Left hindlimb (tissue), 1 donor: ENCODE results near the gene GART.
"Not testable (repeated sequence)": the region's sequence is repeated elsewhere in the genome, so short reads cannot be mapped to it uniquely, and the experiment has no call there.

ENCODE experiments used
- DNase-seq: peaks from one replicate; pipeline ENCODE4 v3.0.0-alpha.2; 2018

The GART gene

DNA sequence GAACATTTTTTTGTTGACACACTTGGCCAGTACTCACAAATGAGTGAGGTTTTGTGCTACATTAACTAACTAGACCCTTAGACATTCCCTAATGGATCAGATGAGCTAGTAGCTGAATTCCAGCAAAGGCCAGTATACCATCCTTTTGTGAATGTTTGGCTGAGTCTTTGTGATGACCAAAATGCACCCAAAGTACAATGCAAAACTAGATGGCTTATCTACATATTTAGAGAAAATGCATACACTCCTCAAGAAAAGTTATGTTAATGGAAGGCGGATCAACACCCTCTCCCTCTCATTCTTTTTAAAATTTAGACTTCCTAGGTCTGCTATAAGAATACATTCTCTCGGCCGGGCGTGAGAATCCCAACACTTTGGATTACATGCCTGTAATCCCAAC lies 30.3 kb downstream of the GART start:
- DNase-seq: no peak

DNA sequence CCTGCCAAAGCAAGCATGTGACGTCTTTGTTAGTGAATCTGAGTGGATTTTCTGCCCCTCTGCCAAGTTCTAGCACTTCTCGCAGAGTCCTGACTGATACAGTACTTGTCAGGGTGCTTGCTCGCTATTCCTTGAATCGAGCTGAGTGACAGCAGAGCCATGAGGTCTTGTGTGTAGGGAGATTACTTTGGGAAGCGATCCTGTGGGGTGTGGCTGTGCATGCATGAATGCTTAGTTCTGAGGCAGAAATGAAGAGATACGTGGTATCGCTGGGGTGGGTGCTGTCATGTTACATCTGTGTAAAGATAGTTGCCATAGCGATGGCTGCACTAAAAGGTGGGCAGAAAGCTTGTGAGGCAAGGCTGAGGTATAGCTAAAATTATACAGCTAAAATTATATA lies 31.1 kb downstream of the GART start:
- DNase-seq: no peak

DNA sequence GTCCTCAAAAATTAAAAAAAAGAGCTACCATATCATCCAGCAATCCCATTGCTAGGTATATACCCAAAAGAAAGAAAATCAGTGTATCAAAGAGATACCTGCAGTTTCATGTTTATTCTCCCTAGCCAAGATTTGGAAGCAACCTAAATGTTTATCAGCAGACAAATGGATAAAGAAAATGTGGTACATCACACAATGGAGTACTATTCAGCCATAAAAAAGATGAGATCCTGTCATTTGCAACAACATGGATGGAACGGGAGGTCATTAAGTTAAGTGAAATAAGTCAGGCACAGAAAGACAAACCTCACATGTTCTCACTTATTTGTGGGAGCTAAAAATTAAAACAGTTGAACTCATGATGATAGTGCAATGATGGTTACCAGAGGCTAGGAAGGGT lies 34.9 kb downstream of the GART start:
- not testable (repeated sequence) for DNase-seq

DNA sequence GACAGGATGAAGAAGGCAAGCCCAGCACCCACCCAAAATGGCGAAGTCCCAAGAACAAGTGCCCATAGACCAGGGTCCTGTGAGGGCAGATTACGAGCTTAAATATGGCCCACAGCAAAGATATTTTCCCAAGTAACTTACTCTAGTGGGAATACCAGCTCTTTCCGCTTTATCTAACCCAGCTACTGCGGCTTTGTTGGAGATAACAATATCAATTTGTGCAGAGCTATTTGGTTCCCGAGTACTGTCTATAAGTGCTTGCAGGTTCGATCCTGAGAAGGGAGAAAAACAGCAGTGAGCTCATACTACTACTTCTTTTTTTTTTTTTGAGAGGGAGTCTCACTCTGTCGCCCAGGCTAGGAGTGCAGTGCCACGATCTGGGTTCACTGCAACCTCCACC lies 36.1 kb downstream of the GART start:
- no peak for DNase-seq

DNA sequence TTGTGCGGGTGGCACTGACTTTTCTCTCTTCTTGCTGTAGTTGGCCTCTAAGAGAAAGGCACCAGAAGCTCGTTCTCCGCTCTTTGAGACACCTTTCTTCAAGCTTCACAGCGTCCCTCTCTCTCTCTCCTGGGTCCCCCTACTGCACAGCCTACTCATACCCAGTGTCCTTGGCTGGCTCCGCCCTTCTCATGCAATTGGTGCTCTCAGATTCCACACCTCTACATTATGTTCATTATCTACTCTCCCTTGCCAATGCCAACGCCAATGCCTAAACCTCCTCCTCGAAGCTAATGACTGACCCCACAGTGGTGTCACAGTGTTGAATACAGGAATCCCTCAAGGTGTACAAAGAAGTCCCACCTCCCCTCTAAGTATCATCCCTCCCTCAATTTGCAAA lies 45.6 kb downstream of the GART start:
- no peak for DNase-seq

DNA sequence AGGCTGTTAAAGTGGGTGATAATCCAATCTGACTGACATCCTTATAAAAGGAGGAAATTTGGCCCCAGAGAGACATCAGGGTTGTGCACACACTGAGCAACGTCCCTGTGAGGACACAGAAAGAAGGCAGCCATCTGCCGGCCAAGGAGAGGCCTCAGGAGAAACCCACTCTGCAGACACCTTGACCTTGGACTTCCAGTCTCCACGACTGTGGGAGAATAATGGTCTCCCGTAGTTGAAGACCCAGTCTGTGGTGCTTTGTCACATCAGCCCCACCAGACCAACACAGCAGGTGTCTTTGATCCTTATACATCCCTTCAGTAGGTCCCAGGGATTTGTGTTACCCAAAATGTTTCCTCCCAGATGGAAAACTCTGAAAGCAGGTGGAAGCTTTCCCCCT lies 46.2 kb downstream of the GART start:
- DNase-seq: no peak

DNA sequence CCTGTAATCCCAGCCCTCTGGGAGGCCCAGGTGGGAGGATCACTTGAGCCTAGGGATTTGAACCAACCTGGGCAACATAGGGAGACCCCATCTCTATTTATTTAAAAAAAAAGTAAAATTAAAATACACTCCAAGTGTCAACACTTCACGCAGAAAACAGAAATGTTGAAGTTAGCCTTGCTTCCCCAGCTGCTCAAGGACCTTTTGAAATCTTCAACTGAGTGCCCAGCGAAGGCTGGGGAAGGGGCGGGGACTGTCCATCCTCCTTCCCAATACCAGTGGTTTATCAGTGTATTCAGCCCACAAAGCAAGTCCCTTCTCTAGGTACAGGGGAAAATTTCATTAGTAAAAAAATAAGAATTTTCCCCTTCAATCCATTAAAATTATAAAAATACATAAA lies 48.2 kb downstream of the GART start:
- no peak for DNase-seq

DNA sequence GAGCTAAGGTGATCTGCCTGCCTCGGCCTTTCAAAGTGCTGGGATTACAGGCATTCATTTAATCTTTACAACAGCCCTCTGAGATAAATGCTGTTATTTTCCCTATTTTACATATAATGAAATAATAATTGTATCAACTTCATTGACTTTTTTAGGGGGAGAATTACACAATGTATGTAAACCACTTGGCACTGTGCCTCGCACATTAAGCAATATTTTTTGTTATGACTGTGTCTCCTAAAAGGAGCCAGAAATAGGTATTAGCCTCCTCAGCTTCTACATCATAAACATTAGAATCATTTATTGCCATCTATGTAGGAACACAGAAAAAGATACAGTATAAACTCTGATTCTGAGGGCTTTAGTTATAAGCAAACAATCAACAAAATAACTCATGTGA lies 49.3 kb downstream of the GART start:
- DNase-seq: no peak

DNA sequence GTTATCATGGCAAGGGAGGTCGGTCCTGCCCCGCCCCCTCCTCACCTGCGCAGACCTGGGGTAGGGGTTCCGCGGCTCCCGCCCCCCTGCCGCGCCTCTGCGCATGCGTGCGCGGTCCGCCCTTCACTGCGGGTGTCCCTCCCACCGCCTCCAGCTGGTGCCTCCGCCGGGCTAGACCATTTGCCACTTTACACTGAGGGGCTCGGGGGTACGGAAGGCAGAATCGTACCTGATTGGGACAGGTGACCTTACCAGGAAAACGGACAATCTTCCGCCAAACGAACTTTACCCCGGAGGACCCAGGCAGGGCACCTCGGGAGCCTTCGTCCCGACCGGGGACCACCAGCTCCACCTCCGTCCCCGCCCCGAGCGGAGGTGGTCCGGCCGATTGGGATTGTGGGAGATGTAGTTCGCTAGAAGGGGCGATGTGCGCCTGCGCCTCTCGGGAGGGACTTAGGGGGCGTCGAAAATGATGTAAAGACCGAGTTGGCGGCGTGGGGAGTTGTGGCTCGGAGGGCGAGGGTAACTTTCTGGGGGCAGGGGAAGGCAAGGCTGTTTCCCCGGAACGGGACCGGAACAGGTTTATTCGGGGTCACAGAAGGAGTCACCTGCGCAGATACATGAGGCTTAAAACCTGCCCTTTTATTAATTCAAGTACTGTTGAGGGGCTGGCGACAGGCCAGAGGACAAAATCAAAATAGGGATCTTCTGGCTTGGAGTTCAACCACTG lies 50.4 kb downstream of the GART start, which contains the start of gene DNAJC28:
TSS of gene DNAJC28 (minus strand) at position 344 of the 730 bp plus-strand sequence. CDS start 2,323 bp downstream, outside the sequence.
- peak; percentile 96 for DNase-seq

DNA sequence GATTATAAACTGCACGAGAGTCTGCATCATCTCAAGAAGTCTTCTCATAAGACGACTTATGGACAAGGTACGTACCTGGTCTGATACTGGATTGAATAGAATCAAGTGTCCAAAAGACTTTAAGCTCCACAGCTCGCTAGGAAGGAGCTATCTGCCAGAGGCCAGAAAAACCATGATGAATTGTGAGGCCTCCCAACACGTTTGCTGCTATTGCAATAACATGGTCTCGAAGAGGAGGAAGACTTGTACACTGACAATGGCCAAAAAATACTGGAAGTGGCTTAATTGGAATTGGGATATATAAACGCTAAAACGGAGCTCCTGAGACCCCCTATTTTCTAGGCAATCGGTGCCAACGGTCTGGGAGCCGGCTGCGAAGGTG lies 50.9 kb downstream of the GART start:
- no peak for DNase-seq

DNA sequence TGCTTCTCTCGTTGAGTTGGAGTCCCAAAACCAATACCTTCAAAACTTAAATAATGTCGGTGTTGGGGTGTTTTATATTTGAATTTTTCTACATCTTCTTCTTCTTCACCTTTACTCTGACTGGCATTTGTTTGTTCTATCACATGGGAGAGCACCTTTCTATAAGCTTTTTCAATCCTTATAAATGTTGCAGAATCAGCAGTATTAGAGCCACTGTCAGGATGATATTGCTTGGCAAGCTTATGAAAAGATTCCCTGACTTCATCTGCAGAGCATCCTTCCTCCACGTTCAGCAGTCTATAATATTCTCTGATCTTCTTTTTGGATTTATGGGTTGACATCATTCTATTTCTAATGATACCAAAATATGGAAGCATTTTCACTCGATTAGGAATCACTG lies 53.0 kb downstream of the GART start:
- DNase-seq: no peak

DNA sequence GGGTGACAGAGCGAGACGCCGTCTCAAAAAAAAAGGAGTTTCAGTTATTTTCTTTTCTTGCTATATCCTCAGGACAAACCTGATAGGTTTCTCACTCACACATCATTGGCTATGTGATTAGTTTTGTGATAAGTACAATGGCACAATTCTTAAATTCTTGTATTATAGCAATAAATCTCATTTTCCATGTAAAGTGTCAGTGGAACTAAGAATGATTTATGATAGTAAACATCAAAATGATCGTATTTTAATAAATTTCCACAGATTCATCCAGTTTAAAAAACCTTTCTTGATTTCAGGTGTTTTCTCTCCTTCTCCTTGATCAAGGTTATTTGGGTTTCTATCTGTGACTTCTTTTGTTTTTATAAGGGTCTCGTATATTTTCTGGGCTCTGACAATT lies 53.9 kb downstream of the GART start:
- DNase-seq: no peak

DNA sequence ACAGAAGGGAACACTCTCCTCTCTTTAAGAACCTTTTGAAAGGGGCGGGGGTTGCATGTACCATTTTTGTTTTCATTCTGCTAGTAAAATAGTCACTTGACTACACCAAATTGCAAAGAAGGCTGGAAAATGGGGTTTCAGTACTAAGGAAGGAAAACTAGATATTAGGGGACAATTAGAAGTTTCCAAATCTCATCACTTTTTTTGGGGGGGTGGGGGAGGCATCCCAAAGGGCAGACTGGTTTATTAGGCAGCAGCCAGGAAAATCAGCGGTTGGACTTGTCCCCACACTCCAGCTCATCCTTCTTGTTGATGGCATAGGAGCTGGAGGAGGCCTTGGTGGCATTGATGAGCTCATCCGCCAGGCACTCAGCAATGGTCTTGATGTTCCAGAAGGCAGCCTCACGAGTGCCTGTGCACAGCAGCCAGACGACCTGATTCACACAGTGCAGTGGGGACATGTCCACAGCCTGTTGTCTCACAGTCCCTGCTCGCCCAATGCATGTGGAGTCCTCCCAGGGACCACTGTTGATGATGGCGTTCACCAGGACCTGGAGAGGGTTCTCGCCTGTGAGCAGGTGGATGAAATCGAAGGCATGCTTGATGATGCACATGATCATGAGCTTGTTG lies 60.5 kb downstream of the GART start:
- DNase-seq: no peak

DNA sequence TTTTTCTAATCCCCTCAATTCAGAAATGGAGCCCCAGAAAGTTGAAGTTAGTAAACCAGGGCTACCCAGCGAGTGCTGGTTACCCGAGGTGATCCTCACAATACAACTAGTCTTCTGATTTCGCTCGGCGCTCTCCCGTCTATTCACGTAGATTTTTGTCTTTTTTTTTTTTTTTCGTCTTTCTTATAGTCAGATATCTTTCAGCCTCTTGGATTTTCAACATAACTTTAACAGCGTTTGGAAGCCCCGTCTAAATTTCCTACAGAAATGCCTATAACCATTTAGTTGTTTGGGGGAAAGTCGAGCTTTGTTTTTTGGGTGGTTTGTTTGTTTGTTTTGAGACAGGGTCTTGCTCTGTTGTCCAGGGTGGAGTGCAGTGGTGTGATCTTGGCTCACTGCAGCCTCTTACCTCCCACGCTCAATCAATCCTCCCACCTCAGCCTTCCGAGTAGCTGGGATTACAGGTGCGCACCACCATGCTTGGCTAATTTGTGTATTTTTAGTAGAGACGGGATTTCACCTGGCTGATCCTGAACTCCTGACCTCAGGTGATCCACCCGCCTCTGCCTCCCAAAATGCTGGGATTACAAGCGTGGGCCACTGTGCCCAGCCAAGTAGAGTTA lies 61.3 kb downstream of the GART start:
- DNase-seq: no peak

DNA sequence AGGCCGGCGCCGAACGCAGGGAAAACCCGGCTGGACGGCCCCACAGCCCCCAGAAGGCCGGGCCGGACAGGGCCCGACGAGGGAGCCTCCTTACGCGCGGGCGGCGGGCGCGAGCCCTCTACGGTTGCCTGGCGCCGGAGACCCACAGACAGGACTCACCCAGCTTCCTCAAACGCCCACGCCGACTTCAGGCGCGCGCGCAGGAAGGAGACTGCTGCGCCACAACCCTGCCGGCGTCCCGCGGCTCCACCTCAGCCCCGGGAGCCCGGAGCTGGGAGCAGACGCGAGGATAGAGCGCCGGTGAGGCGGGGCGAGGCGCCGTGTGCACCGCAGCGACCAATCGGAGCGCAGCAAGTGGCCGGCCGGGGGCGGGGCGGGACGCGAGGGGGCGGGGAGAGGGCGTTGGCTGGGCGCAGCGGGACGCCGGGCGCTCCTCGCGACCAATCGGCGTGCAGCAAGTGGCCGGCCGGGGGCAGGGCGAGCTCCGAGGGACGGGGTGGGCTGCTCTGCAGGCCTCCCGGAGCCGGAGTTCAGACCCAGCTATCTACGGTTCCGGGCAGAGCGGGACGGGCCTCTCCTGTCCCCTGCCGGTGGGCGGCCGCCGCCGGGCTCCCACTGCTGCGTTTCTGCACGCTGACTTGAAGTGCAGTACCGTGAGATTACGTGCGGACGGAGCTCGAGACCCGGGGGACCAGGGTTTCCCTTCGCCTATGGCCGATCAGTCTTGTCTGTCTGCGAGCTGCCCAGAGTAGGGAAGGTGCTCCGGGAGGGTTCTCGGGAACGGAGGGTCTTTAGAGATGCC lies 62.0 kb downstream of the GART start, which contains the start of gene TMEM50B:
TSS of gene TMEM50B (minus strand) at position 296 of the 802 bp plus-strand sequence. CDS start 11,089 bp downstream, outside the sequence.
- peak; percentile 98 for DNase-seq

DNA sequence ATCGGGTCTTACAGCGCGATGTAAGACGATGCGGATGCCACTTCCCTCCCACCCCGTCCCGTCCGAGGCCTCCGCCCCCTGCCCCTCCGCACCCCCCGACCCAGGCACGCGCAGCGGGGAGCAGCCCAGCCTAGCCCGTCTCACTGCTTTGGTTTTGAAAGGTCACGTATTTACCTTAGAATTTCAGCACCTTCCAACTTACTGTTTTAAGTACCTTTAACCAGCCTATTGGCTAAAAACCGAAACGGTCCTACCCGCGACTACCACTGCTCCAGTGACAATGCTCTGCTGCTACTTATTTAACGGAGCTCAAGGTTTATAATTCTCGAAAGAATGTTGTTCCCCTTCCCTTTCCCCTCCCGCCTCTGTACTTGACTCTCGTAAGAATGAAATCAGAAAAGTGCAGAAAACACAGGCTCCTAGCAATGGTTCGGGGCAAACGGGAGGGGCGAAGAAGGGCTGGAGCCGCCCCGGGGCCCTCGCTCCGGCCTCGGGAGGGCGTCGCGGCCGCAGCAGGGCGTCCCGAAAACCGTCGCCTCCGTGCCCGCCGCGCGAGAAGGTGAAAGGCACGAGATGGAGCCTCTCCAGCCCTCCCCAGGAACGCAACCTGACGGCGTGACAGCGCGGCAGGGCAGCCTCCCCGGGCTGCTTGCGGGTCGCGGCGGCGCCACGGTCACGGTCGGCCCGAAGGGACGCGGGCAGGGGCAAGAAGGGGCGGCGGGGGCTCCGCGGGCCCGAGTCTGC lies 62.8 kb downstream of the GART start:
- DNase-seq: peak; percentile 35

DNA sequence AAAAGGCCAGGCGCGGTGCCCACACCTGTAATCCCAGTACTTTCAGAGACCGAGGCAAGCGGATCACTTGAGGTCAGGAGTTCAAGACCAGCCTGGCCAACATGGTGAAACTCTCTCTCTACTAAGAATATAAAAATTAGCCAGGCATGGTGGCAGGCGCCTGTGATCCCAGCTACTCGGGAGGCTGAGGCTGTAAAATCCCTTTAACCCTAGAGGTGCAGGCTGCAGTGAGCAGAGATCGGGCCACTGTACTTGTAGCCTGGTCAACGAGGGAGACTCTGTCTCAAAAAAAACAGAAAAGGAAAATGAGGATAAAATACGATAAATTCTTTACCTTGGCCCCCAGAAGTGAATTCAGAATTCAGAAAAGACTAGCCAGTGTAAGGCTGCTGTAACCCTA lies 63.7 kb downstream of the GART start:
- DNase-seq: no peak

DNA sequence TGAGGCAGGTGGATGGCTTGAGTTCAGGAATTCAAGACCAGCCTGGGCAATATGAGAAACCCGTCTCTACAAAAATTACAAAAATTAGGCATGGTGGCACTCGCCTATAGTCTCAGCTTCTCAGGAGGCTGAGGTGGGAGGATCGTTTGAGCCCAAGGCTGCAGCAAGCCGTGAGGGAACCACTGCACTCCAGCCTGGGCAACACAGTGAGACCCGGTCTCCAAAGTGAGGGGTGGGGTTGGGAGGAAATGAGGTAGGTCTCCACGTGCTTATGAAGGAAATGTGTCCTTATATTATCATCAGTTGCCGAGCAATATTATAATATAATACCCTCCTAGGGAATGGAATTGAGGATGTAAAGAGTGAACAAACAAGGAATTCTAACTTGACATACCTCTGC lies 64.9 kb downstream of the GART start:
- DNase-seq: no peak

DNA sequence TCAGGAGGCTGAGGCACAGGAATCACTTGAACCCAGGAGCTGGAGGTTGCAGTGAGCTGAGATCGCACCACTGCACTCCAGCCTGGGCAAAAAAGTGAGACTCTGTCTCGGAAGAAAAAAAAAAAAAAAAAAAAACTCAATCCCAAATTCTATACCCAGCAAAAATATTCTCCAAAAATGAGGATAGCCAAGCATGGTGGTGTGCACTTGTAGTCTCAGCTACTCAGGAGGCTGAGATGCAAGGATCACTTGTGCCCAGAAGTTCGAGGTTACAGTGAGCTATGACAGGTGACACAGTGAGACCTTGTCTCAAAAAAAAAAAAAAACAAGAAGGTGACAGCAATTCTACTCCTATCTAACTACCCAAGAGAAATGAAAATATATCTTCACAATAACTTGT lies 68.6 kb downstream of the GART start:
- no peak for DNase-seq

DNA sequence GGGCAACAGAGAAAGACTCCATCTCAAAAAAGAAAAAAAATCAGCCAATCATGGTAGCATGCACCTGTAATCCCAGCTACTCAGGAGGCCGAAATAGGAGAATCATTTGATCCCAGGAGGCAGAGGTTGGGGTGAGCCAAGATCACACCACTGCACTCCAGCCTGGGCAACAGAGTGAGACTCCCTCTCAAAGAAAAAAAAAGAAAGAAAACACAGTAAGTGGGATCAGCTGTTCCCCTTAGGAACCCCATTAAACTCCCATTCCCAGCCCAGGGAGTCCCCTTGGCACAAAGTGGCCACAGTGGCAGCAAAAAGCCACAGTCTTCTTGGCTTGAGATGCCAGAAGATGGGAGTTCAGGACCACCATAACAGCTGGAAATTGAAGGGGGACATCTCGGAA lies 71.2 kb downstream of the GART start:
- DNase-seq: no peak

DNA sequence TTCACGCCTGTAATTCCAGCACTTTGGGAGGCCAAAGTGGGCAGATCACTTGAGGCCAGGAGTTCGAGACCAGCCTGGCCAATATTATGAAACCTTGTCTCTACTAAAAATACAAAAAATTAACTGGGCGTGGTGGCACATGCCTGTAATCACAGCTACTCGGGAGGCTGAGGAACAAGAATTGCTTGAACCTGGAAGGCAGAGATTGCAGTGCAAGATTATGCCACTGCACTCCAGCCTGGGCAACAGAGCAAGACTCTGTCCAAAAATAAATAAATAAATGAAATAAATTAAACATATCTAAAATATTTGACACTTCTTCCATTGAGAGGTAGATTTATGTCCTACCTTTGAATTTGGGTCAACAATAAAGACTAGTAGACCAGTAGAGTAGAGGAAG lies 72.7 kb downstream of the GART start:
- not testable (repeated sequence) for DNase-seq

DNA sequence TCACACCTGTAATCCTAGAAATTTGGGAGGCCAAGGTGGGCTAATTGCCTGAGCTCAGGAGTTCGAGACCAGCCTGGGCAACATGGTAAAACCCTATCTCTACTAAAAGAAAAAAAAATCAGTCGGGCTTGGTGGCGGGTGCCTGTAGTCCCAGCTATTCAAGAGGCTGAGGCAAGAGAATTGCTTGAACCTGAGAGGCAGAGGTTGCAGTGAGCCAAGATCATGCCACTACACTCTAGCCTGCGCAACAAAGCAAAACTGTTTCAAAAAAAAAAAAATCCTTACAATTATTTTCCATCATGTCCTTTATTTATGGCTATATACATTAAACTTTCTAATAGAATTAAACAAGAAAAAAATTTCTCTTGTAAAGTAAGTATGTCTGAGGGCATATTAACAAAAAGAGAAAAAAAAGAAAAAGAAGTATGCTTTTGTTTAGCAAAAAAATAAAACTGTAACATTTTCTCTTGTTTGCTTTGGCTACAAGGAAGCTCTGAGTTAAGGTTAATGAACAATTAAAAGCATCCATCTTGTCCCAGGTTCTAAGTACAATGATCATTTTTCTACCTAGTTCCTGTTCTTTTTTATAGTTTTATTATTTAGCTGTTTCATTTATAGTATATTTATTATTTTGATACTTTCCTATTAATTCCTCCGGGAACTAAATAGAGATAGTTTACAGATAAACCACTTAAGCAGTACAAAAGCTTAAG lies 80.2 kb downstream of the GART start:
- no peak for DNase-seq
